Right hindlimb (tissue), 1 donor: Measurements from ENCODE around the gene ASGR2.
"Not testable (repeated sequence)": the region's sequence is repeated elsewhere in the genome, so short reads cannot be mapped to it uniquely, and the experiment has no call there.

Experiments
- DNase-seq: peaks from one replicate; pipeline ENCODE4 v3.0.0-alpha.2; 2018

ASGR2 gene, protein sequence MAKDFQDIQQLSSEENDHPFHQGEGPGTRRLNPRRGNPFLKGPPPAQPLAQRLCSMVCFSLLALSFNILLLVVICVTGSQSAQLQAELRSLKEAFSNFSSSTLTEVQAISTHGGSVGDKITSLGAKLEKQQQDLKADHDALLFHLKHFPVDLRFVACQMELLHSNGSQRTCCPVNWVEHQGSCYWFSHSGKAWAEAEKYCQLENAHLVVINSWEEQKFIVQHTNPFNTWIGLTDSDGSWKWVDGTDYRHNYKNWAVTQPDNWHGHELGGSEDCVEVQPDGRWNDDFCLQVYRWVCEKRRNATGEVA

GRCh38 chr17:7114241-7114874 lies at the start of gene ASGR2:
Gene ASGR2, minus strand, starts transcription at chr17:7114822. Its CDS starts 582 bp downstream, at chr17:7114240.
- DNase-seq: no peak

- not testable (repeated sequence) for DNase-seq
Measured at GRCh38 chr17:7159571-7159970, 44.9 kb upstream of the ASGR2 start.

GRCh38 chr17:7158424-7158823 lies 43.8 kb upstream of the ASGR2 start:
- DNase-seq: not testable (repeated sequence)

DNA sequence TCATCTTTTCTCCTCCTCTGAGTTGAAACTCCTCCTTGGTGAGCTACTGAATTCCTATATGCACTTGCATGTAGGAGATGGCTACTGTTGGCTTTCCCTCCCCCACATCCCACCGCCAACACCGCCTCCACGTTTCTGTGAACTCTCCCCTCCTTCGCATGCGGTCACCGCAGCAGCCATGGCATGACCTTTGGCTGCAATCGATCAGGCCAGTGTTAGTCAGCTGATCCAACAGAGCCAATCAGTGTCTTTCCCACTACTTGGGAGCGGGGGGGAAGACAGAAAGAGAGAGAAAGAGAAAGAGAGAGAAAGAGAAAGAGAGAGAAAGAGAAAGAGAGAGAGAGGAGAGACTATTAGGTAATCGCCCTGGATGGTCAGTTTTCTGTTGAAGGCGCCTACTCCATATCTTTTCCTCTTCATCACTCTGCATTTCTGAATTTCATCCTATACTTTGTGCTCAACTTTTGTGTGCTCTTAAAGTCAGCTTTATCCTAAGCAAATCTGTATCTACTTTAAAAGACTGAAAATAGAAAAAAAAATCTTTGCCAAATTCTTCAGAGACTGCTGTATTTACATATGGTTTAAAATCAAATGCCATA lies 41.8 kb upstream of the ASGR2 start:
- DNase-seq: no peak

DNA sequence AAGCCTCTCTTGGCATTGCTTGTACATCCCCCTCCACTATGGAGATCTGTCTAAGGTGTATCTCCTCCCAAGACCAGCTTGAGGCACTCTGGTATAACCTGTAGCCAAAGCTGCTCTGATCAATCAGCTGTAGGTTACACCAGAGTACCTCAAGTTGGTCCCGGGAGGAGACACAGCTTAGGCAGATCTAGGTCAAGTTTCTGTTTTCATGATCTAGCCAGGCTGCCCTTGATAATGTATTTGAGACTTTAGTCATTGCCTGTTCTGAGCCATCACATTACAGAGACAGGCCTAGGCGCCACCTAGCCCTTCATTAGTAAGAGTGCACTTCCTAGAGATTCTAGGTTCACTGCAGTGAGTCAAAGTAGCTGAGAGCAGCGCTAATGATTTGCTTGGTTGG lies 33.1 kb upstream of the ASGR2 start:
- no peak for DNase-seq

DNA sequence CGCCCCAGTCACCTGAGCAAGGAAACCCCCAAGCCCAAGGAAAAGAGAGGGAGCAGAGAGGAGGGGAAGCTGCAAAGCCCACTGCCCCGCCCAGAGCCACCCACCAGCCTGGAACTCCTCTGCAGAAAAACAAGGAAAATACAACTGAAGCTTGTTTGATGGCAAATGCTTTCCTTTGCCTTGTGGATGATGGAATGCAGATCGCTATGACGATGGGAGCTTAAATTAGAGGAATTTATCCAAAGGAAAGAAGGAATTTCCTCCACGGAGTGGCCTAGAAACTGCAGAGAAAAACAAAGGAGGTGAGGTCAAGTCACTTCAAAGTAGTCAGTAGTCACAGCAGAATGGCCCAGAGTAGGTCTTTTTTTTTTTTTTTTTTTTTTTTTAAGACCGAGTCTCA lies 31.5 kb upstream of the ASGR2 start:
- DNase-seq: no peak

GRCh38 chr17:7144213-7144612 lies 29.6 kb upstream of the ASGR2 start:
- DNase-seq: no peak

GRCh38 chr17:7141824-7142223 lies 27.2 kb upstream of the ASGR2 start:
- DNase-seq: no peak

GRCh38 chr17:7139400-7139799 lies 24.8 kb upstream of the ASGR2 start:
- no peak for DNase-seq

DNA sequence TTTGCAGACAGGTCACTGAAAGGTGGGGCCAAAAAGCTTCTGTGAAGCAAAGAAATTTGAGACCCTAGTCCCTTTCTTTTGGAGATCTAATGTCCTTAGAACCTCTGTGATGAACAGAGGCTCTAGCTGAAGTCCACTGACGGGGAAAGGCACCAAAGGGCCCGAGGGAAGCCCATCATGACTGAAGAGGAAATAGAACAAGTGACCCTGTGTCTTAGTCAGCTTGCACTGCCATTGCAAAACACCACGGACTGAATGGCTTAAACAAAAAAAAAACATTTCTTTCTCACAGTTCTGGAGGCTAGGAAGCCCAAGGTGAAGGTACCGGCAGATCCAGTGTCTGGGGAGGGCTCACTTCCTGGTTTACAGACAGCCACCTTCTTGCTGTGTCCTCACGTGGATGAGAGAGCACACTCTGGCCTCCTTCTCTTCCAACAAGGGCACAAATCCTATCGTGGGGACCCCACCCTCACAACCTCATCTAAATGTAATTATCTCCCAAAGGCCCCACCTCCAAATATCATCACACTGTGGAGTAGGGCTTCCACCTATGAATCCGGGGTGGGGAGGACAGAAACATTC lies 24.3 kb upstream of the ASGR2 start:
- no peak for DNase-seq

GRCh38 chr17:7137171-7137943 lies 22.7 kb upstream of the ASGR2 start:
- no peak for DNase-seq

DNA sequence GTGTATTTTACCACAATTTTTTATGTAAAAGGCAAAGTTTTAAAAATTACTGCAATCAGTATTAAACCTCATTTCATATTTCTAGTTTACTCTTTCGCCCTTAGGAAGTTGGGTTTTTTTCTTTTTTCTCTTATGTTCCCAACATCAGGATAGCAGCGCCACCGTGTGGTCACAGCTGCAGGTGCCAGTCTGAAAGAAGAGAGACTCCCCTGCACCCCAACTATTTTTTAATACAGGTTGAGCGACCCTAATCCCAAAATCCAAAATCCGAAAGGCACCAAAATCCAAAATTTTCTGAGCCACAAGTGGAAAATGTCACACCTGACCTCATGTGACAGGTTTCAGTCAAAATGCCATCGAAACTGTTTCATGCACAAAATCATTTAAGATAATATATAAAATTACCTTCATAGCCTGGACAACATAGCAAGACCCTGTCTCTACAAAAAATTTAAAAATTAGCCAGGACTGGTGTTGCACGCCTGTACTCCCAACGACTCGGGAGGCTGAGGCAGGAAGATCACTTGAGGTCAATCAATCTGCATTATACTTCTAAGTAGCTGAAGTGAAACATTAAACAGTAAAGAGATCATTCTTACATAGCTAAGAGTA lies 21.8 kb upstream of the ASGR2 start:
- peak; percentile 67 for DNase-seq

- no peak for DNase-seq
Measured at GRCh38 chr17:7133916-7134315, 19.3 kb upstream of the ASGR2 start.

DNA sequence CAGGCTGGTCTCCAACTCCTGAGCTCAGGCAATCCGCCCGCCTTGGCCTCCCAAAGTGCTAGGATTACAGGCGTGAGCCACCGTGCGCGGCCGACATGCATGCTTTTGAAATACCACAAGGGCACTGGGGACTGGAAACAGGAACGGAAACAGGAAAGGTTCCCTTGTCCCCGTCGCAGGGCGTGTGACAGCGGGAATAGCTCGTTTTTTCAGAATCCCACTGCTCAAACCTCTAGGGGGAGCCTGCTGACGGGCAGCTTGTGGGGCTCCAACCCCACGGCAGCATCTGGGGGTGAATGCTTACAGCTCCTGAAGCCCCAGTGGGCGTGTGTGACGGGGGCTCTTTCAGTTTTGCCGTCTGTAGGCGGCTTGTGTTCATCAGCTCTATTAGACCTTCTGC lies 18.8 kb upstream of the ASGR2 start:
- no peak for DNase-seq

- DNase-seq: no peak
Measured at GRCh38 chr17:7132511-7133094, 18.0 kb upstream of the ASGR2 start.

- no peak for DNase-seq
Measured at GRCh38 chr17:7131423-7131791, 16.8 kb upstream of the ASGR2 start.

DNA sequence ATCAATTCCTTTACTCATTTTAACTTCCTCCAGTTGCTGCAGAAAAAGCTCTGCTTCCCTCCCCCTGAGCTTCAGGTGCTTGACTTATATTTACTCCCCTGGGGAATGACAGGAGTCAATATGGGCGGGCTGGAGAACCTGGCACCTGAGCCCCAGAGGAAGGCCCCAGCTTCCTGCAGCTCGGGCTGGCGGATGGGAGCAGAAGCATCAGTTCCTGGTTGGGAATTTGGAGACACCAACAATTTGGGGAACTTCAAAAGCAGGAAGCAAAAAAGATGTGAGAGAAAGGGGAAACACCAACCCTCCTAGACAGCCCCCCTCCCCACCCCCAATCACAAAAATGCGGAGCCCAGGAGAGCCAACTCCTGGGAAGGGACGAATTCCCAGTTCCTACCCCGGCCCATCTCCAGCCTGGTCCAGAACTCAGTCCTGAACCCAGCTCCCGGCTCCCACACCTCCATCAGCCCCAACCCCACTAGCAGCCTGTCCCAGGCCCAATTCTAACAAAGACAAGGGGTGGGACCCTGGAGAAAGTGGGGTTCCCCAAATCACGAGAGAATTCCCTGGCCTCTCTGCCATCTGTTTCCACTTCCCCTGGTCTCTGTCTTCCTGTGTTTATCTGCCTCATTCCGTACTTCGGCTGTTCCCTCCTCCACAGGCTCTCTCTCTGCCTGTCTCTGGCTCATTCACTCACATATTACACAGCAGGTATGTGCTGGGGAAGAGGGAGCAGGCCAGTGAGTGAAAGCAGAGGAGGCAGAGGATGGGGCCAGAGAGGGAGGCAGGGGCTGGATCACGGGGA lies 16.2 kb upstream of the ASGR2 start:
- no peak for DNase-seq

GRCh38 chr17:7129311-7129710 lies 14.7 kb upstream of the ASGR2 start:
- no peak for DNase-seq

DNA sequence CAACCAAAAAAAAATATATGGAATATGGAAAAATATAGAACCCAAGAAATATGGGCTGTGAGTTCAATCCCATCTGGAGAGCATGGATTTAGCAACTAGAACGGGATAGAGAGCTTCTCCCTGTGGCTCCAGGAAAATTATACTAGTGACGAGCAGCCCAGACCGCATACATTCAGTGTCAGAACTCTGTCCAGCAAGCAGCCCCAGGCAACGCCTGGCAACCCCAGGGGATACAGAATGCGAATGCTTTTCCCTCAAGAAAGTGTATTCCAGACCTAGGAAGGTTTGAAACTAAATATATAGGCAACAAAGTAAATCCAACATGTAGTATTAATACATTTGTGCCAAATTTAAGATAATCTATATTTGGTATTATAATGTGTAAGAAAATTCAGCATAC lies 13.5 kb upstream of the ASGR2 start:
- no peak for DNase-seq

GRCh38 chr17:7127501-7127900 lies 12.9 kb upstream of the ASGR2 start:
- not testable (repeated sequence) for DNase-seq

- not testable (repeated sequence) for DNase-seq
Measured at GRCh38 chr17:7126386-7126785, 11.8 kb upstream of the ASGR2 start.
